HG03520 (cell line): Measurements from ENCODE around the gene PHACTR3.

ENCODE experiments used
- ATAC-seq: cut with Tn5 transposase; IDR thresholded peaks from one replicate; pipeline ENCODE4 v1.9.1; 2021; ENCODE audit warnings: mild to moderate bottlenecking, moderate library complexity; ENCODE audit not compliant: unreplicated experiment

Gene PHACTR3

GRCh38 chr20:59772931-59773913 lies 168.9 kb downstream of the PHACTR3 start:
- no peak for ATAC-seq

GRCh38 chr20:59774204-59774641 lies 169.9 kb downstream of the PHACTR3 start:
- no peak for ATAC-seq

DNA sequence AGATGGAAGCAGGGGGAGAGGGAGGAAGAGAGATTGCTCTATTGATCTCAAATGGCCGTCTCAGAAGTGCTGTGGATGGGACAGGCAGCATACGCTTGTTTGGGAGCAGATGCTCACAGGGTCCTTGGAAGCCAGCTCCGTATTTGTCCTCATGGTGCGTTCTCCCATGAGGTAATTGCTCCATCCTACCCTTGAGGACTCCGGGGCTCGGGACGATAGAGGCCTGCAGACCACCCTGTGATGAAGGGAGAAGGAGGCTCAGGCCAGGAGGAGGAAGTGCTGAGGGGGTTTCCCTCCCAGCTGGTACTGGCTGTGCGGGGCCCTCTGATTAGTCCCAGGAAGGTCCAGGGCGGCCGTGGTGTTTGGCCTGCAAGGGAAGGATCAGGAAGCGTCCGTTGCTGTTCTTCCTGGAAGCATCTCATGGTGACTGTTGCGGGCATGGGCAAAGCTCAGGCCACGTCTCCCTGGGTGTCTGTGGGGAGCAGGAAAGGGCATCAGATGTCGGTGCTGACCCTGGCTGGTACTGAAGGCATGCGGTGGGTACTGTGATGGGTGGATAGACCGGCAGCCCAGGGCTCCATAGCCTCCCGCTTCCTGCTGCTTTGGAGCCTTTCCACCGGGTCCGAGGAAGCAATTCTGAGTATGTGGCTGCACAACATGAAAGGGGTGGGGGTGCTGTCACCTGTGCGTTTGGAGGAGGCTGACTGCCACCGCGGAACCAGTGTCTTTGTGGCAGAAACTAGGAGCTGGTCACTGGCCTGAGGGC lies 170.8 kb downstream of the PHACTR3 start:
- no peak for ATAC-seq

DNA sequence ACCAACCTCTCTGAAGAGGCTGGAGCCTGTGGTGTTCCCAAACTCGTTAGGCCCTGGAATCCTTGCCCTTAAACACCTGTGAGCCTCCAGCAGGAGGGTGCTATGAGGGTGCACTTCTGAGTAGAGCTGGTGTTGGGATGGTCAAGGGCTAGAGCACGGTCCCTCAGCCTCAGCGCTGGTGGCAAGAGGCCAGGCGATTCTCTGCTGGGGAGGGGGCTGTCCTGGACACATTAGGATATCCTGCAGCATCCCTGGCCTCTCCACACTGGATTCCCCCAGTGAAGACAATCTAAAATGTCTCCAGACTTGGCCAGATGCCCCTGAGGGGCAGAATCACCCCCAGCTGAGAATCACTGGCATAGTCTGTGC lies 171.3 kb downstream of the PHACTR3 start:
- no peak for ATAC-seq

- no peak for ATAC-seq
These were observed 171.8 kb downstream of the PHACTR3 start for GRCh38 chr20:59776059-59776603.

GRCh38 chr20:59776626-59777330 lies 172.4 kb downstream of the PHACTR3 start:
- ATAC-seq, result no peak

DNA sequence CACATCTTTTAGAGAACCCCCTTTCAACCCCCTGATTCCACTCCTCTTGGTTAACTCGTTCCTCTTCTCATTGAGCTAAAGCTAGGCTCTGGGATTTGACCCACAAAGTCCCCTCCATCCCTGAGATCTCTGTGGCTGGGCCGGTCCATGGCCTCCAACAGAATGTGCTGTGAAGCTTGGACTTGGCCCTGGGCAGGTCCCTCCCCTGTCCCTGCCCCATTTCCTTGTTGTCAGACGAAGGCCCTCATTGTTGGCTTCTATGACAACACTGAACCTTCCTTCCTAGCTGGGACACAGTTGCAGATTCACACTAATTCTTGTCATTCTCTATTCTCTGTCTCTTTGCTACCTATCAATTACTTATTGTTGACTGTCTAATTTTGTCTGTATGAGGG lies 173.0 kb downstream of the PHACTR3 start:
- ATAC-seq, result no peak

DNA sequence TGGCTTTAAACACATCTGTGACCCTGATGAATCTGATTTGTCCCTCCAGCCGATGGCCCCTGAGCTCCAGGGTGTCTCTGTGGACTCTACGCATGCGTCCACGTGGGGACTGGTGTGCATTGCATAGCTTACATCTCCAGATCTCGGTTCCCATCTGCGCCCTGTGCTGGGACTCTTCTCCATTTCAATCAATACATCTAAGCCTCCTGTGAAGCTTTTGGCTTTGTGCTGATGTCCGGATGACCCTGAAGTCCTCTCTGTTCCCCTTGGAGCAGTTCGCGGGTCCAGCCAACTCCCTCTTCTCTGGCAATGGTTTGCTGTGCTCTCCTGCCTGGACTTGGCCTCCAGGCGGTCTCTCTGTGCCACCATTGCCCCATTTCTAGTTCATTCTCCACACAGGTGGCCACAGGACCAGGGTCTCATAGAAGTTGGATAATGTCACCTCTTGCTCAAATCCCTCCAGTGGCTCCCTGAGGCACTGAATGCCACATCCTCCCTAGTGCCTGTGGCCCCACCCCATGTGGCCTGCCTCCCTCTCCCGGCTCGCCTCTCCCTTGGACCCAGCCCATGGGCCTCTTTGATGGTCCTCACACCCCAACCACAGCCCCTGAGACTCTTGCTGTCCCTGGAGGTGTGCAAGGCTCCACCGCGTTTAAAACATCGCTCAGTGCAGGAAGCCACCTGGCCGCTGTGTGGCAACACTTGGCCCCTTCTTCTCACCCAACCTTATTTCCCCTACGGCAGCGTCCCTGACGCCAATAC lies 173.7 kb downstream of the PHACTR3 start:
- ATAC-seq, result no peak

DNA sequence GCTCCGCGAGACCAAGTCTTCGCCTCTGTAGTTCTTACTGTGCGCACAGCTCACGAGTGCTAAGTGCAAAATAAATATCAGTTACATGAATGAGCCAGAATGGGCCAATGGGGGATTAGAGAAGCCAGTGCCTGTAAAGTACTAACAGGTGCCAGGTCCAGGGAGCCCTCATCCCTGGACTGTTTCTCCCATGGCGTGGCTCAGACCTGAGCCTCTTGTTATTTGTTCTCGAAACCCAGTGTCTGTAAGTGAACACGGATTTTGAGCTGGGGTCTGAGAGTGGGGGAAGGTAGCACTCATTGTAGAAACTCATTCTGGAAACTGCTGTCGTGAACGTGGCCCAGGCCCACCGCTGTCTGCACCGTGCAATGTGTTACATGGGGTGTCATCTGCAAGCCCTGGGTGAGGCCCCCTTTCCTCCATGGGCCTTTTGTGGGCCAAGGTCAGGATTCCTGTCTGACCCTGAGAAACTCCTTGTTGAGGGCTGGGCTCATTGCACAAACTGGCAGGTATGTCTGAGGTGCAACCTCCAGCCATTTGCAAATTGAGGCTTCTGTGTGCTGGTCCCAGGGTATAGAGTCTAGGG lies 174.4 kb downstream of the PHACTR3 start:
- ATAC-seq, result no peak

DNA sequence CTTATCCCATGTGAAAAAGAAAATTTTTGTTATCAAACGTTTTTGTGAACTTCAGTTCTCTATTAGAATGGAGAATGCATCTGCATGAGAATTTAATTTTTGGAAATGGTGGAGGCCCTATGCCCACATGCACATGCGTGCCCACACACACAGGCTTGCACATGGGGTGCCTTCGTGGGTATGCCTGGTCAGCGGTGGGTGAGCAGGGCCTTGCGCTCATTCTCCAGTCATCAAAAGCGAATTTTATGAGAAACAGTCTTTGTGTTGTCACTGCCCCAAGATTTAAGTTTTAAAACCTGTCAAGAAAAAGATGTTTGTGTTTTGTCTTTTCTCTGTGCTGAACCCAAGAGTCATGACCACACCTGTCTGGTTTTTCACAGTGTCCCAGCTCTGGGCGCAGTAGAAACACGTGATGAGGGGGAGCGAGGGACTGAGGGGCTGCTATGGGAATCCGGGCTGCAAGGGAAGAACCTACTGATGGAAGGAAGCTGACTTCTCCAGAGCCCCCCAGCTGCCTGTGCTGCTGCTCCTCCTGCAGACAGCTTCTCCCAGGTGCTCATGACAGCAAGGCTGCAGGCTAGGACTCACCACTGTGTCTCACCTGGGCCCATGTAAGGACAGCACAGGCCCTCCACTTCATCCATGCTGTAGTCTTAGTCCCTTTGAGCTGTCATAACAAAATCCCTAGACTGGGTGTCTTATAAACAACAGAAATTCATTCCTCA lies 175.5 kb downstream of the PHACTR3 start:
- ATAC-seq, result no peak

GRCh38 chr20:59780494-59781185 lies 176.3 kb downstream of the PHACTR3 start:
- ATAC-seq, result no peak

DNA sequence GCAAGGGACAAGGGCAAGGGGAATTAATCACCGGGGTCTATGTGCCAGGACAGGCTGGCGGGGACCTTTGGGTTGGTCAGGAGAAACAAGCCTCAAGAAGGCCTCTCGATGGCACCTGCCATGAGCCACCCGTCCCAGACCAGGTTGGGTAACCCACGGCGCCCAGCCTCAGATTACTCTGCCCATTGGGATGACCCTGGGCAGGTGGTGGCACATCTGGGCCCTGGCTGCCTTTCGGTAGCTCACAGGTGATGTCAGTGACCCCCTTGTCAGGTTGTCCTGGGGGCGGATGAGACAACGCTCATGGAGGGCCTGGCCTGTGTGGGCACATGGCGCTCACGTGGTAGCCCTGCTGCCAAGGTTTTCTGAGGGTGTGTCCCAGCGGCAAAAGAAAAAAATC lies 176.9 kb downstream of the PHACTR3 start:
- ATAC-seq, result no peak

DNA sequence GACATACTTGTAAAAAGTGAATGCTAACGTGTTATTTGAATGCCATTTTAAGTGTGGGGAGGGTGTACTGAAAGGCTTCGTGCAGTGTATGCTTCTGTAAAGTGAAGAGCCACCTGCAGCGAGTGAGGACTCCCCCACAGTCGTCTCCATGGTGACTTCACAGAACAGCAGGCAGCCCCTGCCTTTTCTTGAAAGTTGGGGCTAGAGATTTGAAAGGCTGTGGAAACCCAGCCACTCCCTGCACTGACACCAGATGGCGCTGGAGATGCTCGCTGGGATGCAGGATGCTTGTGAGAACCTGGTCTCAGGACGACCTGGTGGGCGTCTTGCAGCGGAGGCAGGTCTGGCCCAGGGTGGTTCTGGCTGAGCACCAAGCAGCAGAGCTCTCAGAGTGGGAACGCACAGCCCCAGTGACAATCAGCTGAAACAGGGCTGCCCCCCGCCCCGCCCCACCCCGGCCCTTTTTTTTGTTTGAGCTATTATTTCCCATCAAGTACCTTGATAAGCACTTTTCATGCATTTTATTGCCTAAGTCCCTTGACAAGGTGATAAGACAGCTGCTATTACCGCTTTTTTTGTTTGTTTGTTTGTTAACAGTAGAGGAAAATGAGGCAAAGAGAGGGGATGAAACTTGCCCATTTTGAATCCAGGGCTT lies 178.8 kb downstream of the PHACTR3 start:
- ATAC-seq, result no peak

- ATAC-seq, result no peak
These were observed 179.3 kb downstream of the PHACTR3 start for GRCh38 chr20:59783641-59784010.

DNA sequence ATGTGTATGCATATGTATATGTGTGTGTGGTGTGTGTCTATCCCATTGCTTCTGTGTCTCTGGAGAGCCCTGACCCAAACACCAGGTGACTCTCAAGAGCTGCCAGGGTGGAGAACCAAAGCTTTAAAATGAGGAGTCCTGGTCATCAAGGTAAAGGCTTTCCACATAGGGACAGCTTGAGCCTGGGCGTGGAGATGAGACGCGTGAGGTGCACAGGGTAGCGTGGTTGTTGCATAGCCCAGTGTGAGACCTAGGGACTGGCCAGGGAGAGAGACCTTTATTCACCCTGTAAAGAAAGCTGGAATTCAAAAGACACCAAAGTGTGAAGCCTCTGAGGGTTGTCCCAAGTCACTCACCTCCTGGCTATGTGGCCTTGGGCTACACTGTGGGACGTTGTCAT lies 180.0 kb downstream of the PHACTR3 start:
- ATAC-seq, result no peak

DNA sequence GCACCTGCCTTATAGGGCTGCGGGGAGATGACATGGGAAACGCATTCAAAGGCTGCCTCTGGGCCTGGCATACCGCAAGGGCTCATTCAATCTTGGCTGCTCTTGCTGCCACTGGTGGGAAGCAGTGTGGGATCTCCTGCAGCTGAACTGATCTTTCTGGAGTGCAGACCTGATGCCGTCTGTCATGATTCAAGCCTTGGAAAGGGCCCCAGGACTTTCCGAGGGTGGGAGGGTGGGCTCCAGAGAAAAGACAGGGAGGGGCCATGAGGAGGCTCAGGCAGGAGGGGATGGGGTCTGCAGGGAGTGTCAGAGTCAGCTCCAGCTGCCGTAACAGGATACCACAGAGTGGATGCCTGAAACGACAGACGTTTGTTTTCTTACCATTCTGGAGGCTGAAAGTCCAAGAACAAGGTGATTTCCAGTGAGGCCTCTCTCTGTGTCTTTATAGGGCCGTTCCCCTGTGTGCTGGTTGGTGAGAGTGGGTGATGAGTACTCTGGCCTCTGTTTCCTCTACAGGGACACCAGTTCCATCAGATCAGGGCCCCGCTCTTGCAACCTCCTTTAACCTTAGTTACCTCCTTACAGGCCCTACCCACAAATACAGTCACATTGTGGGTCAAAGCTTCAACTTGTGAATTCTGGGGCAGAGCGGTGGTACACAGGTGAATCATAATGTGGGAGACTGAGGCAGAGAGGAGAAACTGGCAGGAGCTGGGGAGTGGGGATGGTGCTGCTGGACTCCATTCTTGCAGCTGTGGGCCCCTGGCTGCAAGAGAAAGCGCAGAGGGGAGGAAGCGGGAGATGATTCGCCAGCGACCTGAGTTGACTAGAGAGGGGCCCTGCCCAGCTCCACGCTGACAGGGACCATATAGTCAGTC lies 180.7 kb downstream of the PHACTR3 start:
- ATAC-seq, result no peak

GRCh38 chr20:59785669-59785959 lies 181.3 kb downstream of the PHACTR3 start:
- ATAC-seq, result no peak
